Caco-2 (cell line): ENCODE data around the gene MPI. TPM values are rescaled to one million over a fixed set of nuclear protein-coding genes. Genes with fewer than 3 reads are reported as not detected.

Experiments
- BruUV-seq: library from RNA; stranded (reverse); fragments of 400-500 nt; replicated peaks from 2 replicates; lab custom pipeline; 2021; lab: Mats Ljungman, UMichigan
- CTCF ChIA-PET: fragments of 300-600 bp; sonication (Branson Sonifier 250); formaldehyde crosslinking; loops from one replicate; lab custom pipeline; 2022; ENCODE audit warnings: antibody characterized with exemption; lab: Charles Lee
- POLR2A ChIA-PET: fragments of 300-600 bp; sonication (Branson Sonifier 250); formaldehyde crosslinking; loops from one replicate; lab custom pipeline; 2022; ENCODE audit warnings: antibody characterized with exemption; lab: Charles Lee
- DNase-seq, 2 experiments: peaks; one replicate each; pipeline versions ENCODE4 v3.0.0 to v3.0.0-alpha.2; 2020 to 2022
- H3K27me3 ChIP-seq: replicated peaks from 2 replicates; pipeline ENCODE4 v1.6.0; 2011; ENCODE audit warnings: low read length; ENCODE audit not compliant: control insufficient read depth, insufficient read depth
- H3K36me3 ChIP-seq: 2 replicates; pipeline ENCODE4 v1.5.1; 2011; ENCODE audit warnings: low read length; ENCODE audit not compliant: control insufficient read depth, insufficient read depth
- H3K4me1 ChIP-seq: fragments of 250-450 bp; sonication (Bioruptor Pico); 2 replicates; pipeline ENCODE4 v1.5.1; 2020; ENCODE audit warnings: mild to moderate bottlenecking
- H3K4me3 ChIP-seq: 2 replicates; pipeline ENCODE4 v1.5.1; 2011; ENCODE audit warnings: low read depth, mild to moderate bottlenecking, control low read depth, low read length
- H3K9me3 ChIP-seq: fragments of 250-450 bp; sonication (Bioruptor Pico); 2 replicates; pipeline ENCODE4 v1.5.1; 2020; ENCODE audit warnings: mild to moderate bottlenecking, moderate library complexity
- H3K27ac Mint-ChIP-seq: one replicate; pipeline ENCODE4 v1.8.0; 2022; ENCODE audit warnings: mixed read lengths; ENCODE audit not compliant: unreplicated experiment
- H3K27me3 Mint-ChIP-seq: one replicate; pipeline ENCODE4 v1.8.0; 2022; ENCODE audit warnings: mixed read lengths; ENCODE audit not compliant: insufficient read depth, unreplicated experiment
- H3K36me3 Mint-ChIP-seq: one replicate; pipeline ENCODE4 v1.8.0; 2022; ENCODE audit warnings: mild to moderate bottlenecking, mixed read lengths; ENCODE audit not compliant: insufficient read depth, unreplicated experiment
- H3K4me1 Mint-ChIP-seq: one replicate; pipeline ENCODE4 v1.8.0; 2022; ENCODE audit warnings: low read depth, mixed read lengths; ENCODE audit not compliant: unreplicated experiment
- H3K4me3 Mint-ChIP-seq: one replicate; pipeline ENCODE4 v1.8.0; 2022; ENCODE audit warnings: mild to moderate bottlenecking, moderate library complexity, mixed read lengths; ENCODE audit not compliant: unreplicated experiment
- H3K9me3 Mint-ChIP-seq: one replicate; pipeline ENCODE4 v1.8.0; 2022; ENCODE audit warnings: mixed read lengths; ENCODE audit not compliant: unreplicated experiment
- CTCF ChIP-seq, 2 experiments: fragments of 200-600 bp in 1 of 2; IDR thresholded peaks; 1 replicate in 1 of 2; 2 replicates in 1 of 2; pipeline versions ENCODE4 v1.5.1 to v1.8.0; 2011 to 2022; ENCODE audit warnings: antibody characterized with exemption in 1 of 2, control low read depth in 1 of 2, inconsistent platforms in 1 of 2, low read depth in 1 of 2, low read length in 1 of 2, mild to moderate bottlenecking in 1 of 2, moderate library complexity in 1 of 2; ENCODE audit not compliant: insufficient read depth in 1 of 2, severe bottlenecking in 1 of 2, unreplicated experiment in 1 of 2
- intact Hi-C: fragments of 100-400 bp; cut with micrococcal nuclease; formaldehyde crosslinking; loops from one replicate; pipeline ENCODE4 v1.10.0; 2022; ENCODE audit not compliant: unreplicated experiment
- total RNA-seq: library from RNA; stranded (reverse); gene quantifications from 2 replicates; pipeline ENCODE4 v1.2.3, GENCODE V29; 2022

The MPI gene
- total RNA-seq, 1 experiment from 2014 or later = 29.1 TPM

- H3K9me3 Mint-ChIP-seq = no peaks in the 10 kb centered on the region
- BruUV-seq = no TSS peak
Observed at GRCh38 chr15:74906067-74906449, 16.2 kb downstream of the MPI start.

DNA sequence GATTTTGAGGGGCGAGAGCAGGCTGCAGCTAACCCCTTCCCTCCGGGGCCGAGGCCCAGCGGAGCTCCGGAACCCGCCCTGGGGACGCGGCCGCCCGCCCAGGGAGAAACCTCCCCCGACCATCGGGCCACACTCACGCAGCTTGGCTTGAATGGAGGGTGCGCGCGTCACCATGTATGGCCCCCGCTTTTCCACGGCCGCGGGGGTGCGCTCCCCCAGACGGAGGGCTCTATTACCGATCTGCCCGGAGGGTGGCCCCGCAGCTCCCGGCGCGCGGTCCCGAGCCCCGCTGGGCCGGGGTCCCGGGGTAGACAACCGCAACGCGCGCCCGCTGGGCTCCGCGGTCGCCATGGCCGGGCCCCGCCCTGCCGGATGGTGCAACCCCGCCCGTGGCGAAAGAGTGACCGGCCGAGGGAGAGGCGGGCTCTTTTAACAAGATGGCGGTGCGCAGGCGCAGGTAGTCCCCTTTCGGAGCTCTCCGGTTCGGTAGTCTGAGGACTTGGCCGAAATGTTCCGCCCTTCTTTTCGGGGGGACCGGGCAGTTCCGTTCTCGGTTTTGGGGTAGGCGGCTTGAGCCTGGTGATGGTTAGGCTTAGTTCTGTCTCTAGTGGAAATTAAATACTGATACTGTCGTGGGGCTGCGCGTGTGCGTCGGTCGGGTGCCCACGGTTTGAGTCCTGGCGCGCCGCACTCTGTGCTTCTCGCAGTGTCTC is 16.8 kb downstream of the MPI start, which contains the start of gene FAM219B:
Gene FAM219B (minus strand): TSS at position 402 of the 713 bp plus-strand sequence. CDS start 51 bp downstream, at position 351.
- H3K9me3 Mint-ChIP-seq = no peaks in the 10 kb centered on the region
- peak within 1 kb of the TSS; percentile 97 for H3K27ac Mint-ChIP-seq
- H3K36me3 Mint-ChIP-seq = peaks cover 57% of the 10 kb centered on the region
- POLR2A ChIA-PET = interaction anchor here (0.5 to 2.0 kb wide), 9 partner anchors 8 to 123 kb away, joined by 3 to 12 read pairs (median 5); partner anchors contain the start of genes COX5A, MPI, RPP25 and ULK3
- Histone ChIP-seq H3K4me3 (peak within 1 kb of the TSS; percentile 79), H3K9me3 (no peaks in the 10 kb centered on the region), H3K36me3 (peaks cover 5% of the 10 kb centered on the region), H3K27me3 (no peaks in the 10 kb centered on the region), H3K4me1 (peaks cover 4% of the 10 kb centered on the region; the same call in 1 of the 2 replicates)
- H3K4me3 Mint-ChIP-seq = peak within 1 kb of the TSS; percentile 99
- no TSS peak for BruUV-seq
- no peak for TF ChIP-seq CTCF (IDR thresholded peaks at IDR 0.05; ENCODE audit: insufficient read depth in 1 of 2, low read depth in 1 of 2, low read length in 1 of 2, severe bottlenecking in 1 of 2, unreplicated experiment in 1 of 2)
- intact Hi-C loops = loop anchor here (2.0 to 5.0 kb wide), 3 partner anchors 34 to 64 kb away; partner anchors contain the start of genes SCAMP2 and ULK3
- no peaks in the 10 kb centered on the region for H3K4me1 Mint-ChIP-seq
- CTCF ChIA-PET = interaction anchor here (0.6 to 2.3 kb wide), 6 partner anchors 28 to 137 kb away, joined by 3 to 8 read pairs (median 5); partner anchors contain the start of gene RPP25
- DNase-seq = peak; percentile 88 to 93
- no peaks in the 10 kb centered on the region for H3K27me3 Mint-ChIP-seq

More at GRCh38 chr15:74906067-74906449, 16.2 kb downstream of the MPI start:
- Histone ChIP-seq H3K4me1 (peaks cover 4% of the 10 kb centered on the region; the same call in 1 of the 2 replicates), H3K36me3 (peaks cover 5% of the 10 kb centered on the region), H3K4me3 (peak overlapping the region; percentile 79), H3K9me3 (no peaks in the 10 kb centered on the region), H3K27me3 (no peaks in the 10 kb centered on the region)
- no peak for TF ChIP-seq CTCF (IDR thresholded peaks at IDR 0.05; ENCODE audit: insufficient read depth in 1 of 2, low read depth in 1 of 2, low read length in 1 of 2, severe bottlenecking in 1 of 2, unreplicated experiment in 1 of 2)
- Mint-ChIP-seq H3K36me3 (peaks cover 59% of the 10 kb centered on the region), H3K4me3 (peak overlapping the region; percentile 99), H3K4me1 (no peaks in the 10 kb centered on the region), H3K27ac (peak overlapping the region; percentile 84), H3K27me3 (no peaks in the 10 kb centered on the region)
- intact Hi-C loops = loop anchor here (2.0 to 5.0 kb wide), 3 partner anchors 34 to 63 kb away; partner anchors contain the start of genes SCAMP2 and ULK3
- peak in 1 of 2 experiments; percentile 52 for DNase-seq
- ChIA-PET POLR2A (interaction anchor here (1.0 to 2.0 kb wide), 8 partner anchors 9 to 64 kb away, joined by 3 to 12 read pairs (median 5); partner anchors contain the start of genes COX5A, MPI, RPP25 and ULK3), CTCF (interaction anchor here (0.6 to 2.3 kb wide), 6 partner anchors 28 to 137 kb away, joined by 3 to 8 read pairs (median 5); partner anchors contain the start of gene RPP25)
